ENCODE results near the gene FCHSD2. TPM values are rescaled to one million over a fixed set of nuclear protein-coding genes. Genes with fewer than 3 reads are reported as not detected.

The FCHSD2 gene
- total and polyA plus RNA-seq, 4 donors = 7.6 to 18.7 (median 9.9) TPM

GRCh38 chr11:72823105-72823804, 318.9 kb downstream of the FCHSD2 start:
- H3K36me3 ChIP-seq (ENCODE audit: control insufficient read depth in 4 of 4, insufficient read depth in 3 of 4, low read depth in 1 of 4, low read length in 3 of 4) = peaks cover 0 to 10% (median 3%) of the 10 kb centered on the region in 4 donors
- H3K4me1 ChIP-seq (ENCODE audit: control insufficient read depth in 4 of 4, insufficient read depth in 4 of 4, low read length in 3 of 4) = peaks cover 3 to 20% (median 14%) of the 10 kb centered on the region in 4 donors
- 96% methylated on average over 9 of the region's 9 CpGs for WGBS
- H3K9me3 ChIP-seq (ENCODE audit: control insufficient read depth in 4 of 4, low read length in 3 of 4) = no peaks in the 10 kb centered on the region
- no peak overlapping the region for H3K27ac ChIP-seq (ENCODE audit: low read depth in 1 of 2, low read length in 2 of 2)
- H3K4me3 ChIP-seq (ENCODE audit: low read depth in 1 of 3, low read length in 3 of 3) = no peak overlapping the region
- no peaks in the 10 kb centered on the region for H3K27me3 ChIP-seq (ENCODE audit: control insufficient read depth in 4 of 4, insufficient read depth in 4 of 4, low read length in 3 of 4)
- no peak overlapping the region for H3K9ac ChIP-seq (ENCODE audit: low read depth in 1 of 2, low read length in 2 of 2)
- no peak for TF ChIP-seq RAD21 (IDR thresholded peaks at IDR 0.05)
- TF ChIP-seq JUND (IDR thresholded peaks at IDR 0.05) = no peak
- no peak for TF ChIP-seq MAX (IDR thresholded peaks at IDR 0.05)
- DNase-seq (ENCODE audit: low spot score) = no peak

GRCh38 chr11:72821920-72822799, 320.0 kb downstream of the FCHSD2 start:
- Histone ChIP-seq H3K27ac (ENCODE audit: low read depth in 1 of 2, low read length in 2 of 2) (peak overlapping the region; percentile 44 to 46), H3K9ac (ENCODE audit: low read depth in 1 of 2, low read length in 2 of 2) (peak overlapping the region; percentile 42 to 43), H3K4me3 (ENCODE audit: low read depth in 1 of 3, low read length in 3 of 3) (peak overlapping the region; percentile 42 to 64 (median 52)), H3K27me3 (ENCODE audit: control insufficient read depth in 4 of 4, insufficient read depth in 4 of 4, low read length in 3 of 4) (no peaks in the 10 kb centered on the region), H3K9me3 (ENCODE audit: control insufficient read depth in 4 of 4, low read length in 3 of 4) (no peaks in the 10 kb centered on the region), H3K36me3 (ENCODE audit: control insufficient read depth in 4 of 4, insufficient read depth in 3 of 4, low read depth in 1 of 4, low read length in 3 of 4) (peaks cover 0 to 17% (median 3%) of the 10 kb centered on the region in 4 donors), H3K4me1 (ENCODE audit: control insufficient read depth in 4 of 4, insufficient read depth in 4 of 4, low read length in 3 of 4) (peaks cover 3 to 15% (median 10%) of the 10 kb centered on the region in 4 donors)
- WGBS = 18% methylated on average over 82 of the region's 82 CpGs
- TF ChIP-seq HNF4G (IDR thresholded peaks at IDR 0.05) = no peak
- TF ChIP-seq FOXA2 (IDR thresholded peaks at IDR 0.05) = no peak
- TF ChIP-seq EGR1 (IDR thresholded peaks at IDR 0.05; ENCODE audit: low read depth in 2 of 2) = peak; percentile 88 to 99
- TF ChIP-seq RXRA (IDR thresholded peaks at IDR 0.05) = no peak
- no peak for TF ChIP-seq HNF4A (conservative IDR thresholded peaks at IDR 0.05)
- peak; percentile 12 for TF ChIP-seq CTCF (IDR thresholded peaks at IDR 0.05; ENCODE audit: low read depth, low read length, missing input control)
- peak; percentile 94 for DNase-seq (ENCODE audit: low spot score)

- 53% methylated on average over 50 of the region's 50 CpGs for WGBS
- no peaks in the 10 kb centered on the region for H3K27me3 ChIP-seq (ENCODE audit: control insufficient read depth in 4 of 4, insufficient read depth in 4 of 4, low read length in 3 of 4)
- H3K4me3 ChIP-seq (ENCODE audit: low read depth in 1 of 3, low read length in 3 of 3) = peak overlapping the region; percentile 42 to 64 (median 52)
- peak overlapping the region; percentile 18 to 44 for H3K27ac ChIP-seq (ENCODE audit: low read depth in 1 of 2, low read length in 2 of 2)
- H3K36me3 ChIP-seq (ENCODE audit: control insufficient read depth in 4 of 4, insufficient read depth in 3 of 4, low read depth in 1 of 4, low read length in 3 of 4) = peaks cover 0 to 17% (median 3%) of the 10 kb centered on the region in 4 donors
- H3K9me3 ChIP-seq (ENCODE audit: control insufficient read depth in 4 of 4, low read length in 3 of 4) = no peaks in the 10 kb centered on the region
- no peak for DNase-seq (ENCODE audit: low spot score)
- H3K4me1 ChIP-seq (ENCODE audit: control insufficient read depth in 4 of 4, insufficient read depth in 4 of 4, low read length in 3 of 4) = peaks cover 3 to 15% (median 12%) of the 10 kb centered on the region in 4 donors
- peak overlapping the region; percentile 42 to 43 for H3K9ac ChIP-seq (ENCODE audit: low read depth in 1 of 2, low read length in 2 of 2)
- TF ChIP-seq GABPA (IDR thresholded peaks at IDR 0.05 in 1 of 2, conservative IDR thresholded peaks at IDR 0.05 in 1 of 2) = no peak
- TF ChIP-seq RAD21 (IDR thresholded peaks at IDR 0.05) = no peak
- TF ChIP-seq HNF4G (IDR thresholded peaks at IDR 0.05) = no peak
- no peak for TF ChIP-seq HNF4A (conservative IDR thresholded peaks at IDR 0.05)
- no peak for TF ChIP-seq MAX (IDR thresholded peaks at IDR 0.05)
- TF ChIP-seq RXRA (IDR thresholded peaks at IDR 0.05) = no peak
- TF ChIP-seq CTCF (IDR thresholded peaks at IDR 0.05; ENCODE audit: low read depth, low read length, missing input control) = no peak
- no peak for TF ChIP-seq FOXA1 (IDR thresholded peaks at IDR 0.05)
- no peak for TF ChIP-seq REST (IDR thresholded peaks at IDR 0.05)
- no peak for TF ChIP-seq TAF1 (conservative IDR thresholded peaks at IDR 0.05)
Observed at GRCh38 chr11:72821221-72821919, 320.7 kb downstream of the FCHSD2 start.

Measured in liver (tissue), 9 donors.